Mammary epithelial cell (primary cell): ENCODE measurements around the gene AK9.

ENCODE experiments used
- EZH2 ChIP-seq: IDR thresholded peaks from 2 replicates; pipeline ENCODE4 v1.6.1; 2012; ENCODE audit warnings: low read length, inconsistent platforms, borderline replicate concordance
- TF ChIP-seq, protein P1 (sequence below), 2 donors: IDR thresholded peaks in 1 of 2; conservative IDR thresholded peaks in 1 of 2; 2 replicates each; pipeline ENCODE4 v1.5.1; 2011 to 2012; ENCODE audit warnings: inconsistent platforms in 2 of 2, low read length in 2 of 2, mild to moderate bottlenecking in 2 of 2, control low read depth in 1 of 2, low read depth in 1 of 2; ENCODE audit not compliant: insufficient read depth in 1 of 2; ENCODE audit errors: extremely low read depth in 1 of 2

DNA sequence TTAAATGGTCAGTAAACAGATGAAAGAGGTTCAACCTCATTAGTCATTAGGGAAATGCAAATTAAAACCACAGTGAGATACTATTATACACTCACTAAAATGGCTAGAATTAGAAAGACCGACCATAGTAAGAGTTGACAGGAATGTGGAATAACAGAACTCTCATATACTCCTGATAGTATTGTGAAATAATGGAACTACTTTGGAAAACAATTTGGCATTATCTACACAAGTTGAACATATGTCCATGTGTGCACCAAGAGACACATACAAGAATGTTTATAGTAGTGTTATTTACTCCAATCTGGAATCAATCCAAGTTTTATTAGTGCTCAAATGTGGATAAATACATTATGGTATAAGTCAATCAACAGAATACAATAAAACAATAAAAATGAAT lies 59.6 kb downstream of the AK9 start:
- TF ChIP-seq, protein P1, sequence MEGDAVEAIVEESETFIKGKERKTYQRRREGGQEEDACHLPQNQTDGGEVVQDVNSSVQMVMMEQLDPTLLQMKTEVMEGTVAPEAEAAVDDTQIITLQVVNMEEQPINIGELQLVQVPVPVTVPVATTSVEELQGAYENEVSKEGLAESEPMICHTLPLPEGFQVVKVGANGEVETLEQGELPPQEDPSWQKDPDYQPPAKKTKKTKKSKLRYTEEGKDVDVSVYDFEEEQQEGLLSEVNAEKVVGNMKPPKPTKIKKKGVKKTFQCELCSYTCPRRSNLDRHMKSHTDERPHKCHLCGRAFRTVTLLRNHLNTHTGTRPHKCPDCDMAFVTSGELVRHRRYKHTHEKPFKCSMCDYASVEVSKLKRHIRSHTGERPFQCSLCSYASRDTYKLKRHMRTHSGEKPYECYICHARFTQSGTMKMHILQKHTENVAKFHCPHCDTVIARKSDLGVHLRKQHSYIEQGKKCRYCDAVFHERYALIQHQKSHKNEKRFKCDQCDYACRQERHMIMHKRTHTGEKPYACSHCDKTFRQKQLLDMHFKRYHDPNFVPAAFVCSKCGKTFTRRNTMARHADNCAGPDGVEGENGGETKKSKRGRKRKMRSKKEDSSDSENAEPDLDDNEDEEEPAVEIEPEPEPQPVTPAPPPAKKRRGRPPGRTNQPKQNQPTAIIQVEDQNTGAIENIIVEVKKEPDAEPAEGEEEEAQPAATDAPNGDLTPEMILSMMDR (conservative IDR thresholded peaks at IDR 0.05 in 1 of 2, IDR thresholded peaks at IDR 0.05 in 1 of 2; ENCODE audit: extremely low read depth in 1 of 2, insufficient read depth in 1 of 2, low read depth in 1 of 2, low read length in 2 of 2) = no peak
- TF ChIP-seq EZH2 = no peak
